GM12865 (cell line): ENCODE data around the gene ERBB4.

ENCODE experiments used
- DNase-seq: peaks from one replicate; pipeline ENCODE4 v3.0.0; 2010; ENCODE audit warnings: low read depth
- H3K4me3 ChIP-seq: 2 replicates; pipeline ENCODE4 v1.5.1; 2011; ENCODE audit warnings: mild to moderate bottlenecking, low read depth, low read length, control low read depth
- CTCF ChIP-seq: IDR thresholded peaks from 2 replicates; pipeline ENCODE4 v1.5.1; 2011; ENCODE audit warnings: low read length, control low read depth, low read depth, inconsistent platforms; ENCODE audit not compliant: insufficient read depth; ENCODE audit errors: missing control alignments

ERBB4 gene

GRCh38 chr2:211798868-211799267, 739.7 kb downstream of the ERBB4 start:
- H3K4me3 ChIP-seq, result no peak overlapping the region
- no peak for TF ChIP-seq CTCF
- no peak for DNase-seq

DNA sequence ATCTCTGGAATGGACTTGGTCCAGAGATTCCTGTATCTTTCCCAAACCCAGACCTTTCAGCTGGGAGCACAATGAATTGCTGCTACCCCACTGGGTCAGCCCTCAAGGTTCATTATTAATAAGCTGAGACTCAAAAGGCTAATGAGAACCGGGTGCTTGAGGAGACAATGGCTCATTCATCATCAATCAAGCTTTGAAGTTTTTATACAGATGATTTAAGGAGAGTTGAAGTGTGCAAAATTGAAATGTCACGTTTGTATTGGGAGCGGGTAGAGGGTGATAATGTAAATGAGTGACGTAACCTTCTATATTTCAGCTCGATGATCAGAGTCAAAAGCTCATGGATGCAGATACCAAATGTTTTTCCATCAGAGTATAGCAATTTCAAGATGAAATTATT, 744.9 kb downstream of the ERBB4 start:
- DNase-seq, result no peak
- H3K4me3 ChIP-seq, result no peak overlapping the region
- TF ChIP-seq CTCF, result no peak

- no peak for TF ChIP-seq CTCF
- no peak for DNase-seq
- H3K4me3 ChIP-seq, result no peak overlapping the region
Observed at GRCh38 chr2:211789982-211790381, 748.6 kb downstream of the ERBB4 start.

- DNase-seq, result no peak
- H3K4me3 ChIP-seq, result no peak overlapping the region
- no peak for TF ChIP-seq CTCF
Observed at GRCh38 chr2:211766689-211767088, 771.9 kb downstream of the ERBB4 start.

GRCh38 chr2:211762479-211762878, 776.1 kb downstream of the ERBB4 start:
- H3K4me3 ChIP-seq, result no peak overlapping the region
- no peak for TF ChIP-seq CTCF
- no peak for DNase-seq

DNA sequence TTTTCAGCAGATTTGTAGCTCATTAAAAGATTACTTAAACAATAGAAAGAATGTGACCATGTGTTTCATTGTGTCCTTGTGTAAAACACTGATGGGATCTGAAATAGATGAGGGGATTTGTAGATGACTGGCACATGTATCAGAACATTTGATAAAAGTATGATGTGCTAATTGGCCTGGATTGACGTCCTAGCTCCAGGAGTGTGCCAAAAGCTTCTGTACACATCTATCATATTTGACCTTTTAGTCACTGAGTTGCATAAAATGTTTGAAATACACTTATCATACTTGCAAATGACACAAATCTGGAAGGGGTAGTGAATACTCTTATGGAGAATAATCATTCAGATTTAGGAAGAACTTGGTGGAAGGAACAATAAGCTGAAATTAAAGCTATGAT, 778.5 kb downstream of the ERBB4 start:
- H3K4me3 ChIP-seq, result no peak overlapping the region
- DNase-seq, result no peak
- TF ChIP-seq CTCF, result no peak

GRCh38 chr2:211756266-211756665, 782.3 kb downstream of the ERBB4 start:
- no peak for TF ChIP-seq CTCF
- DNase-seq, result no peak
- H3K4me3 ChIP-seq, result no peak overlapping the region
